ENCODE results near the gene HNRNPF. TPM values are rescaled to one million over a fixed set of nuclear protein-coding genes. Genes with fewer than 3 reads are reported as not detected.

The HNRNPF gene
- total RNA-seq, 2 experiments from 2014 or later = 410 to 466 TPM

- Mint-ChIP-seq H3K36me3 (ENCODE audit: low read depth) (no peaks in the 10 kb centered on the region), H3K4me3 (no peak overlapping the region), H3K27ac (no peak overlapping the region), H3K4me1 (peaks cover 4% of the 10 kb centered on the region), H3K27me3 (no peaks in the 10 kb centered on the region), H3K9me3 (ENCODE audit: low read depth) (no peaks in the 10 kb centered on the region)
- CTCF ChIA-PET = interaction anchor here (0.8 kb wide), 1 partner anchor 67 kb away, joined by 3 read pairs; no protein-coding TSS in a partner anchor
- DNase-seq = no peak
- intact Hi-C loops (cut with DNase I, micrococcal nuclease) = no loop called here
- no peak for ATAC-seq
- POLR2A ChIA-PET = no interaction called here
These were observed 31.5 kb downstream of the HNRNPF start for GRCh38 chr10:43377424-43377883.

GRCh38 chr10:43376828-43377423 is 32.1 kb downstream of the HNRNPF start:
- Mint-ChIP-seq H3K36me3 (ENCODE audit: low read depth) (no peaks in the 10 kb centered on the region), H3K9me3 (ENCODE audit: low read depth) (no peaks in the 10 kb centered on the region), H3K4me1 (peaks cover 4% of the 10 kb centered on the region), H3K4me3 (no peak overlapping the region), H3K27me3 (no peaks in the 10 kb centered on the region), H3K27ac (no peak overlapping the region)
- intact Hi-C loops (cut with DNase I, micrococcal nuclease) = no loop called here
- ChIA-PET CTCF (interaction anchor here (0.6 to 0.8 kb wide), 2 partner anchors 30 to 67 kb away, joined by 3 to 4 read pairs; no protein-coding TSS in a partner anchor), POLR2A (no interaction called here)
- DNase-seq (no peak), ATAC-seq (no peak)

GRCh38 chr10:43376046-43376635 is 32.8 kb downstream of the HNRNPF start:
- CTCF ChIA-PET = interaction anchor here (0.6 kb wide), 1 partner anchor 31 kb away, joined by 4 read pairs; no protein-coding TSS in a partner anchor
- POLR2A ChIA-PET = no interaction called here
- H3K4me3 Mint-ChIP-seq = no peak overlapping the region
- H3K4me1 Mint-ChIP-seq = peaks cover 4% of the 10 kb centered on the region
- H3K27ac Mint-ChIP-seq = no peak overlapping the region
- H3K27me3 Mint-ChIP-seq = no peaks in the 10 kb centered on the region
- no peaks in the 10 kb centered on the region for H3K36me3 Mint-ChIP-seq (ENCODE audit: low read depth)
- ATAC-seq = no peak
- intact Hi-C loops (cut with DNase I, micrococcal nuclease) = no loop called here
- no peaks in the 10 kb centered on the region for H3K9me3 Mint-ChIP-seq (ENCODE audit: low read depth)
- DNase-seq = no peak

- intact Hi-C loops (cut with DNase I, micrococcal nuclease) = no loop called here
- Mint-ChIP-seq H3K4me3 (no peak overlapping the region), H3K4me1 (no peaks in the 10 kb centered on the region), H3K27me3 (no peaks in the 10 kb centered on the region), H3K36me3 (ENCODE audit: low read depth) (no peaks in the 10 kb centered on the region), H3K9me3 (ENCODE audit: low read depth) (no peaks in the 10 kb centered on the region), H3K27ac (no peak overlapping the region)
- POLR2A ChIA-PET = no interaction called here
- no peak for ATAC-seq
- CTCF ChIA-PET = no interaction called here
- DNase-seq = no peak
These were observed 33.5 kb downstream of the HNRNPF start for GRCh38 chr10:43375401-43376020.

- ATAC-seq (no peak), DNase-seq (no peak)
- Mint-ChIP-seq H3K9me3 (ENCODE audit: low read depth) (no peaks in the 10 kb centered on the region), H3K4me1 (no peaks in the 10 kb centered on the region), H3K27me3 (no peaks in the 10 kb centered on the region), H3K4me3 (no peak overlapping the region), H3K36me3 (ENCODE audit: low read depth) (no peaks in the 10 kb centered on the region), H3K27ac (no peak overlapping the region)
- ChIA-PET POLR2A (no interaction called here), CTCF (interaction anchor here (1.1 kb wide), 1 partner anchor 14 kb away, joined by 3 read pairs; no protein-coding TSS in a partner anchor)
- intact Hi-C loops (cut with DNase I, micrococcal nuclease) = no loop called here
These were observed 34.8 kb downstream of the HNRNPF start for GRCh38 chr10:43374194-43374593.

- Mint-ChIP-seq H3K36me3 (ENCODE audit: low read depth) (no peaks in the 10 kb centered on the region), H3K27ac (no peak overlapping the region), H3K4me3 (no peak overlapping the region), H3K4me1 (no peaks in the 10 kb centered on the region), H3K27me3 (no peaks in the 10 kb centered on the region), H3K9me3 (ENCODE audit: low read depth) (no peaks in the 10 kb centered on the region)
- ChIA-PET POLR2A (no interaction called here), CTCF (interaction anchor here (1.1 kb wide), 1 partner anchor 13 kb away, joined by 3 read pairs; no protein-coding TSS in a partner anchor)
- DNase-seq (no peak), ATAC-seq (no peak)
- intact Hi-C loops (cut with DNase I, micrococcal nuclease) = no loop called here
These were observed 35.5 kb downstream of the HNRNPF start for GRCh38 chr10:43373461-43373860.

GRCh38 chr10:43372765-43373361 is 36.1 kb downstream of the HNRNPF start:
- Mint-ChIP-seq H3K9me3 (ENCODE audit: low read depth) (no peaks in the 10 kb centered on the region), H3K36me3 (ENCODE audit: low read depth) (no peaks in the 10 kb centered on the region), H3K4me3 (no peak overlapping the region), H3K27ac (no peak overlapping the region), H3K27me3 (no peaks in the 10 kb centered on the region), H3K4me1 (no peaks in the 10 kb centered on the region)
- DNase-seq (no peak), ATAC-seq (no peak)
- intact Hi-C loops (cut with DNase I, micrococcal nuclease) = no loop called here
- ChIA-PET POLR2A (no interaction called here), CTCF (interaction anchor here (1.1 kb wide), 1 partner anchor 12 kb away, joined by 3 read pairs; no protein-coding TSS in a partner anchor)

- Mint-ChIP-seq H3K27ac (no peak within 1 kb of the TSS), H3K4me3 (no peak within 1 kb of the TSS), H3K9me3 (ENCODE audit: low read depth) (no peaks in the 10 kb centered on the region), H3K36me3 (ENCODE audit: low read depth) (no peaks in the 10 kb centered on the region), H3K4me1 (no peaks in the 10 kb centered on the region), H3K27me3 (no peaks in the 10 kb centered on the region)
- intact Hi-C loops (cut with DNase I, micrococcal nuclease) = no loop called here
- ChIA-PET POLR2A (no interaction called here), CTCF (no interaction called here)
- no peak for DNase-seq
- no peak for ATAC-seq
These were observed 37.6 kb downstream of the HNRNPF start, which contains the start of gene FXYD4 for GRCh38 chr10:43371418-43371817. Gene FXYD4 (plus strand): TSS chr10:43371636. CDS start chr10:43373747, 2,111 bp downstream.

- CTCF ChIA-PET = no interaction called here
- DNase-seq = no peak
- H3K9me3 Mint-ChIP-seq (ENCODE audit: low read depth) = no peaks in the 10 kb centered on the region
- no peaks in the 10 kb centered on the region for H3K4me1 Mint-ChIP-seq
- intact Hi-C loops (cut with DNase I, micrococcal nuclease) = no loop called here
- no peaks in the 10 kb centered on the region for H3K27me3 Mint-ChIP-seq
- H3K27ac Mint-ChIP-seq = no peak overlapping the region
- no peaks in the 10 kb centered on the region for H3K36me3 Mint-ChIP-seq (ENCODE audit: low read depth)
- H3K4me3 Mint-ChIP-seq = no peak overlapping the region
- ATAC-seq = no peak
- POLR2A ChIA-PET = no interaction called here
These were observed 38.2 kb downstream of the HNRNPF start for GRCh38 chr10:43370671-43371215.

GRCh38 chr10:43369921-43370320 is 39.1 kb downstream of the HNRNPF start:
- Mint-ChIP-seq H3K36me3 (ENCODE audit: low read depth) (no peaks in the 10 kb centered on the region), H3K27ac (no peak overlapping the region), H3K27me3 (no peaks in the 10 kb centered on the region), H3K9me3 (ENCODE audit: low read depth) (no peaks in the 10 kb centered on the region), H3K4me1 (no peaks in the 10 kb centered on the region), H3K4me3 (no peak overlapping the region)
- POLR2A ChIA-PET = no interaction called here
- CTCF ChIA-PET = interaction anchor here (0.7 kb wide), 1 partner anchor 10 kb away, joined by 3 read pairs; no protein-coding TSS in a partner anchor
- no peak for DNase-seq
- intact Hi-C loops (cut with DNase I, micrococcal nuclease) = no loop called here
- no peak for ATAC-seq

- Mint-ChIP-seq H3K9me3 (ENCODE audit: low read depth) (no peaks in the 10 kb centered on the region), H3K4me3 (no peak overlapping the region), H3K36me3 (ENCODE audit: low read depth) (peaks cover 3% of the 10 kb centered on the region), H3K27ac (no peak overlapping the region), H3K4me1 (peaks cover 20% of the 10 kb centered on the region), H3K27me3 (no peaks in the 10 kb centered on the region)
- no peak for DNase-seq
- ChIA-PET POLR2A (no interaction called here), CTCF (interaction anchor here (0.6 kb wide), 1 partner anchor 241 kb away, joined by 4 read pairs; no protein-coding TSS in a partner anchor)
- intact Hi-C loops (cut with DNase I, micrococcal nuclease) = no loop called here
- no peak for ATAC-seq
These were observed 44.0 kb downstream of the HNRNPF start for GRCh38 chr10:43365001-43365400.
